HG02884 (cell line): ENCODE data around the gene WDR70.

Source experiments
- ATAC-seq: cut with Tn5 transposase; IDR thresholded peaks from one replicate; pipeline ENCODE4 v1.9.1; 2021; ENCODE audit warnings: mild to moderate bottlenecking, moderate library complexity; ENCODE audit not compliant: unreplicated experiment

Gene WDR70

GRCh38 chr5:37717613-37718431 is 338.7 kb downstream of the WDR70 start:
- ATAC-seq = no peak

DNA sequence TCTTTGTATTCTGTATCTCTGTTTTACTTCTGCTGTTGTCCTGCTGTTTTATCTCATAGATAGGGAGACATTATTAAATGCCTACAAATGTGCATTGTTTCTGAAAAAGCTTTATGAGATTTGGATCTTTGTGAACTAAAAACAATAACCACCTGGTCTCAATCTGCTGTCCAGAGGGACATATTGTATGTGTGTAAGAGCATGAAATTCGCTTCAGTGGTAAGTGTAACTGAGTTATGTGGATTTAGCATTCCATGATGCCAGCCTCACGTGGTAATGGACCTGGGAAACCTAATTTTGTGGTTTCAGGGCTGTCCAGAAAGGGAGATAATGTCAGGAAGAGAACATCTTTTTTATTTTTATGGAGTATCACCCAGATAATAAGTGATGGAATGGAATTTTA is 341.4 kb downstream of the WDR70 start:
- ATAC-seq = no peak

DNA sequence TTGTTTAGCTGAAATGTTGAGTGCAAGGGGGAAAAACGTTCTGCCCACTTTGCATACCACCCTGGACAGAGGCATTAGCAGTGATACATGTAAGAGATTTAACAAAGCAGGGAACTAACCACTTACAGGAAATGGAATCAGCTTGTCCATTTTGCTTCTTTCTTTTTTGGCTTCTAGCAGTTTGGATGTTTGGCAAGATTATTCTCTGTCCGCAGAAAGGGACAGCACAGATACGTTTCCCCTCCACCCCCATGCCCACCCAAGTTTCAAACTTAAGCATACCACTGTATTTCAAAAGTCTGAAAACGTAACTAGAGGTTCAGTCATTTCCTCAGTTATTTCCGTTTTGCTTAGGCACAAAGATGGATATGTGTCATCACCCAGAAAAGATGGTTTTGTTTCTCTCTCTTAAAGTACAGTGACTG is 342.3 kb downstream of the WDR70 start:
- peak; percentile 71 for ATAC-seq

DNA sequence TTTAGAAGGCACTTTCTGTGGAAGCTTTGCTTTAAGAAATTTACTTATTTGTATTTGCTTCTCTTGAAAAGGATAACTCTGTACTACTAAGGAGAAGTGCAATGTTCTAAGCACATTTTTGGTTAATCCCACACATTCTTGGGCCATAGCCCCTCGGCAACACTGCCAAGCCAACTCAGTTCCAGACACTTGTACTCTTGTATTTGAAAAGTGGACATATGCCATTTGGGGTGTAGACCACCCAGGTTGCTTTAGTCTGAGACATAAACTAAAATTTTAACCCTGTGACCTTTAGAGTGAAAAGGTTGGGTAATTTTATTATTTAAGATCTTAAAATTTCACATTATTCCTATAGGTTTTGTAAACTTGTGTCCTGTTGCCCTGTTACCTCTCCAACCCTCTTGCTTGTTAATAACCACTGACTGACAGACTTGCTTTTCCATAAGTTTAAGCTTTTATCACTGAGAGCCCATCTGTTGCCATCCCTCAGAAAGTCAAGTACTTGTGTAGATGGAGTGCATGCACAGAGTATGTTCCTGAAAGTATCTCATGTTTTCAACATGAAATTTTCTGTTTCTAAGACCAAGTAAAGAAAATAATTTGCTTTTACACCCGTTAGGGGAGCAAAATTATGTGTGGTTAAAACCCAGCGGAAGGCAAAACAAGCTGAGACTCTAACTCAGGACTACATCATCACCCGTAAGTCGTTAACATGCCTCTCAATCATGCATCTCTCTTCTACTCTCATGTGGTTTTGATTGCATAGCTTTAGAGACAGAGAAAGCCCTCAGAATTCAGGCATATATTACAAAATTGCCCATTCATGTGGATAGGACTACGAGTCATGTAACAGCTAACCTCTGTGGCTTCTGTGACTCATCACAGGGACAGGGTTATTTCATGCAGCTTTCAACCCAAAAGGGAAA is 343.4 kb downstream of the WDR70 start:
- ATAC-seq = peak; percentile 51

GRCh38 chr5:37723162-37723961 is 344.2 kb downstream of the WDR70 start:
- no peak for ATAC-seq

DNA sequence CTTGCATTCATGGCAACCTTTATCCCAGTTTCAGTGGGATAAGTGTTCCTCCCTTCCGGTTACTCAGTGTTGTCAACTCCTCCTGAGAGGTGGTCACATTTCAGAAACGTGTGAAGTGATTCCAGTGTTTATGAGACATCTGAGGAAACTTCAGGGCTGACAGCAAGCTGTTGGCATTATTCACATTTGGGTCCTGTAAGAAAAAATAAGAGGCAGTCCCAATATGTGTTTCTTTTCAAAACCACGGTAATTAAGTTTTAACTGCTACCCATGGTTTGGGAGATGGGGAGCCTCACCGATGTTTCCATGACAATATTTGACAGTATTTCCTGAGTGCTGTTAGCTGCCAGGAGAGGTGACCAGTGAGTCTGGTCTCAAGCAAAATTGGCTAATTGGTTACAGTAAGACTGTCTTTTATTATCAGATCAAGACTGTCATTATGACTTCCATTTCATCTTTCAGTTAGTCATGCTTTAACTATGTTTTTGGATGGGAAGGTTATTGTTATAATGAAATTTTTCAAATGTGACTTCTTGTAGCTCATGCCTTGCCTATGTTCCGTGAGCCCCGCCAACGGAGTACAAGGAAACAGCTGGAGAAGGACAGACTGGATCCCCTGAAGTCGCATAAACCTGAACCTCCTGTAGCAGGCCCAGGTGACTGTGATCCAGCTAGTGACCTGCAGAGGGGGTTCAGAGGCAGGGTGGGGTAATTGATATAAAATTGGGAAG is 345.4 kb downstream of the WDR70 start:
- no peak for ATAC-seq

DNA sequence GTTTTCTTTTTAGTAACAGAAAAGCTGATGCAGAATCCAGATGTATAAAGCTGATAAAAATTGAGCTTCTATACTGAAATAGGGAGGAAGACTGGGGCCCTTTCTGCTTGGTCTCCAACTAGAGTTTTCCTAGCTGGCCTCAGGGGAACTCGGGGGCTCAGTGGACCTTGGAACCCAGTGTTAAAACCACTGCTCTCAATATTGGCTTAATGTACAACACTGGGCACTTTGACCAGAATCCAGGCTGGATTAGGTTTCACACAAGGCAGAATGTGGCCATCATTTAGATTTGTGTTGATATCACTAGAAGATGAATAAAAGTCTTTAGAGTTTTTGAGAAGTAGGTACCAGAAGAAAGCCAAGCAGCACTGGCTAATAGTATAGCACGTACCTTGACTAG is 346.1 kb downstream of the WDR70 start:
- ATAC-seq = no peak

DNA sequence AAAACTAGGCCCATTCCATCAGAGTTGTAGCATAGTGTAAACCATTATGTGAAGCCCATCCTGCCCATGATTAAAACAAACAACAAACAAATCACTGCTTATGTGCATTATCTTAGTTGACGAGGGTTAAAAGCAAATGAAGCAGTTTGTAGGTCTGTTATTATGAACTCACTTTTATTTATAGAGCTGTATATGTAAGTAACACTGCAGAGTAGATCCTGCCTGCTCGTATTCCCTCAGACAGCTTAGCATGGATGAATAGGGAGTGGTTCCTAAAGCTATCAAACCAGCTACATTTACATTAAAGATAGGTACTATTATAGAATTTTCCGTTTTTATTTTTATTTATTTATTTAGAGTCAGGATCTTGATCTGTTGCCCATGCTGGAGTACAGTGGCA is 348.1 kb downstream of the WDR70 start:
- no peak for ATAC-seq

DNA sequence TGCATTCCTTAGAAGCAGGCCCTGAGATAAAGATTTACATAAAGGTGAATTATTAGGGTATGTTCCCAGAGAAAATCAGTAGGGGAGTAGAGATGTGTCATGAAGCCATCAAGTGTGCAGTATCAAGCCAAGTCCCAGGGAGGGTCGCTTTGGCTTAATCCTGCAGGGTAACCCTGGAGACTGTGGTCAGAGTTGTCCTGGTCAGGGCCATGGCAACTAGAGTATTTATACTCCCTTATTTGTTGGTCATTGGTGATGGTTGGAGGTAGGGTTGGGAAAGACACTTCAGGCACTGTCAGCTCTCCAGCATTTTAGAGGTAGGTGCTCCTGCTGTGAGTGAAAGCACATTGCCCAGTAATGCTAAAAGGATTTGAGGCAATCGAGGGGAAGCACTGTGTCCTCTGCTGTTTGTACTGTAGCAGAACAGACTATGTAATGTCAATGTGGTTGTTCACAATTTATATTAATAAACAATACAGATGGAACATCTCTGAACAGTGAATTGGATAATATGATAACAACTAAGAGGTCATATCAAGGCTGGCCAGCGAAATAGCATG is 351.9 kb downstream of the WDR70 start:
- no peak for ATAC-seq

DNA sequence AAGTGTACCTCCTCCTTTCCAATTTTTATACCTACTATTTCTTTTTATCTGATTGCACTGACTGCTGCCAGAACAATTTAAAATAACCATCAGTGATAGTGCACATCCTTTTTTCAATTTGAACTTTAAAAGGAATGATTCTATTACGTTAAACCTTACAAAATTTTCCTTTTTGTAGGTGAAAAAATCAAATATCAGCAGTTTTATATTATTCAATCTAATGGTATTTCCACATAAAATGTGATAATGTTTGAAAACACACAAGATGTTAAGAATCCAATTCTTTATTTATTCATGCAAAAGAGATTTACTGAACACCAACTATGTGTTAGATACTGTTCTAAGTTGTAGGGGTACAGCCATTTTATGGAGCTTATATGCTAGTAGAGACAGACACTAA is 355.0 kb downstream of the WDR70 start:
- ATAC-seq = no peak

DNA sequence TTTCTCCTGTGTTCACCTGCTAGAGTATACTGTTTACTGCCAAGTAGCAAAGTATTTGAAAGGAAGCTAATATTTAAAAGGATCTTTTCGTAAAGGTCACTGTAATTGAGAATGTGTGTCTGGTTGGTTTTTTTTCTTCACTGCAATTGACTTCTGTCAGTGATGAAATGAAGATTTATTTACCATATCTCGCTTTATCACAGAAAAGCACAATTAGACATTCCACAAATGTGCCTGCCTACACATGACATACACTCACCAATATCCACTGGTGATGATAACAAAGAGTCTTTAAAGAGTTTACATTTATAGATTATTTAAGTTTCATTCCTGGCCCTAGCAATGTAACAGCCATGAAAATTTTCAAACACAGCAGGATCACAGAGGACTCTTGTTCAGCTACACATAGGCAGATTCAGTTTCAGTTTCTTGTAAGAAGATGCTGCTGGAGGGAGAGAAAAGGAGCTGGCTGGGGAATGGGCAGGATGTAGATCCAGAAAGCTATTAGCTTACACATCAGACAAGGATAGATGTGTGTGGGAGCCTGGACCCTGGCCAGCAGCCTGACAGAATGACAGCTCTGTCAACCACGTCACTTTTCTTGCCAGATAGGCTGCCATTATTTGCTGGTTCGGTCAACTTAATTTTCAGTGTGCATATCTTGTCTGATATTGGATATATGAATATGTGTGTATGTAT is 356.7 kb downstream of the WDR70 start:
- no peak for ATAC-seq

GRCh38 chr5:37736397-37736796 is 357.3 kb downstream of the WDR70 start:
- no peak for ATAC-seq

GRCh38 chr5:37737326-37738056 is 358.4 kb downstream of the WDR70 start:
- ATAC-seq = no peak

GRCh38 chr5:37738057-37738691 is 359.1 kb downstream of the WDR70 start:
- peak; percentile 88 for ATAC-seq

DNA sequence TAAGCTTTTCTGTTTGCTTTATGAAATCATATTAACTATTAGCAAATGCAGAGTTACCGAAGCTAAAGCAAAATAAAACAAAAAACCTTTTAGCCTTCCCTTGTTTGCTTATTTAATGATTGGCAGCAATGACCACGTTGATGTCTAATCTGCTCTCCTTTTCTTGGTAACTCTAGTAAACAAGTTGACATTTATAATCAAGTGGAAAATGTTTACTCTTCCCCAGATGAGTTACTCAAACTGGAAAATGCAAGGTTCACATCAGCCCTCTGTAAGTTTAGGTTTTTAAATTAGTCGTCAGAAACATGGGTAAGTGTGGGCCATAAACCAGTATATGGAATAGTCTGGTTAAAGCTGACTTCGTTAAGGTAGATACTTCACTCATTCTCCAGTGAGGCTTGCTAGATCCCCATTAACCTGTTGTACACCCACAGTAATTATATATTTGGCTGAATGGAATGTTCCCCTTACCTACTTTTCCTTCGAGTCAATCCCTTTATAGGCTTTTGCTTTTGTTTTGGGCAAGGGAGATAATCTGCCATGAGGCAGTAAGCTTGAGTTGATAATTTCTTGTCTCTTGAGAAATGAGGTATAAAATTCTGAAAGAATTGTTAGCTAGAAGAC is 359.9 kb downstream of the WDR70 start:
- ATAC-seq = no peak

DNA sequence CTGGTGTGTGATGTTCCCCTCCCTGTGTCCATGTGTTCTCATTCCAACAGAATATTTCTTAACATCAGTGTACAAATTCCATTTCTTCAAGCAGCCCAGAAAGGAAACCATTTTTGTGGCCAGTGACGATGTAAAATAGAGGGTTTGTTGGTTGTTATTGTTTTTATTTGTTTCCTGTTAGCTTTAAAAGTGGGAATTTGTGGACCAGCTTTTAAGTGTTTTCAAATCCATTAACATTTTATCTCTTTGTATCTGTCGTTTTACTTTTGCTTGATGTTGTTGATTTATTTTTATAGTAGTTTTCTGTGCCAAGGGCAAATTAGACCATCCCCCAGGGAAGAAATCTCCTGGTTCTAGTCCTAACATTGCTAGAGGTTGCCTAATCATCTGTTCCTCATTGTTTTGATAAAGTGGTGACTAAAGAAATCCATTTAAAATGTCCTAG is 360.7 kb downstream of the WDR70 start:
- no peak for ATAC-seq

GRCh38 chr5:37740331-37741066 is 361.4 kb downstream of the WDR70 start:
- ATAC-seq = no peak
